Epithelial cell of esophagus (primary cell): ENCODE data around the gene GALP.

ENCODE experiments used
- DNase-seq: peaks from one replicate; pipeline ENCODE4 v3.0.0; 2010; ENCODE audit warnings: low read depth
- H3K4me3 ChIP-seq: 2 replicates; pipeline ENCODE4 v1.5.1; 2011; ENCODE audit warnings: mild to moderate bottlenecking, low read length, control low read depth
- TF ChIP-seq, protein P1 (sequence below): IDR thresholded peaks from 2 replicates; pipeline ENCODE4 v1.5.1; 2011; ENCODE audit warnings: low read depth, mild to moderate bottlenecking, low read length, control low read depth, inconsistent platforms; ENCODE audit not compliant: insufficient read depth; ENCODE audit errors: missing control alignments

GALP gene

DNA sequence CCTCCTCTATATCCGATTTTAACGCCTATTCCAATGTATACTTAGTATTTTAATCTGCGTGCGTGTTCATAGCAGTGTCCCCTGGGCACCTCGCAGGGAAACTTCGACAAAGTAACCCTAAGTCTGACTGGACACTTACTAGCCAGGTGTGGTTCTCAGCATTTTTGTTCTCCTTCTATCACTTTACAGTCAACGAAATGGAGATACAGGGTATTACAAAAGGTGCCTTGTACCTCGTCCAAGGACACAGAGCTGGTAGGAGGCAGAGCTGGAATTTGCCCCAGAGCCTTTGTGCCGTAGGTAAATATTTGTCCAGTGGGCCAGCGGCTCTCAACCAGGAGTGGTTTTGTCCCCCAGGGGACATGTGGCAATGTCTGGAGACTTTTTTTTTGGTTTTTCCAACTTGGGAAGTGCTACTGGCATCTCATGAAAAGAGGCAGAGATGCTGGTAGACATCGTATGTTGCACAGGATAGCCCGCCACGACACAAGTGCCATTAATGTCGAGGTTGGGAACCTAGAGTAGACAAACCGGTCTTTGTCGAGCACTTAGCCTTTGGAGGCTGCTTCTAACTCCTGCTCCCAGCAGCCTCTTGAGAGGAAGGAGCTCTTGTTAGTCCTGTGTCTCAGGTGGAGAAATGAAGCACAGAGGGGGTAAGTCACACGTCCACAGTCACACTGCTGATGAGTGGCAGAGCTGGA is 33.6 kb upstream of the GALP start:
- peak; percentile 31 for DNase-seq
- H3K4me3 ChIP-seq = peak overlapping the region; percentile 61
- TF ChIP-seq, protein P1, sequence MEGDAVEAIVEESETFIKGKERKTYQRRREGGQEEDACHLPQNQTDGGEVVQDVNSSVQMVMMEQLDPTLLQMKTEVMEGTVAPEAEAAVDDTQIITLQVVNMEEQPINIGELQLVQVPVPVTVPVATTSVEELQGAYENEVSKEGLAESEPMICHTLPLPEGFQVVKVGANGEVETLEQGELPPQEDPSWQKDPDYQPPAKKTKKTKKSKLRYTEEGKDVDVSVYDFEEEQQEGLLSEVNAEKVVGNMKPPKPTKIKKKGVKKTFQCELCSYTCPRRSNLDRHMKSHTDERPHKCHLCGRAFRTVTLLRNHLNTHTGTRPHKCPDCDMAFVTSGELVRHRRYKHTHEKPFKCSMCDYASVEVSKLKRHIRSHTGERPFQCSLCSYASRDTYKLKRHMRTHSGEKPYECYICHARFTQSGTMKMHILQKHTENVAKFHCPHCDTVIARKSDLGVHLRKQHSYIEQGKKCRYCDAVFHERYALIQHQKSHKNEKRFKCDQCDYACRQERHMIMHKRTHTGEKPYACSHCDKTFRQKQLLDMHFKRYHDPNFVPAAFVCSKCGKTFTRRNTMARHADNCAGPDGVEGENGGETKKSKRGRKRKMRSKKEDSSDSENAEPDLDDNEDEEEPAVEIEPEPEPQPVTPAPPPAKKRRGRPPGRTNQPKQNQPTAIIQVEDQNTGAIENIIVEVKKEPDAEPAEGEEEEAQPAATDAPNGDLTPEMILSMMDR = no peak

DNA sequence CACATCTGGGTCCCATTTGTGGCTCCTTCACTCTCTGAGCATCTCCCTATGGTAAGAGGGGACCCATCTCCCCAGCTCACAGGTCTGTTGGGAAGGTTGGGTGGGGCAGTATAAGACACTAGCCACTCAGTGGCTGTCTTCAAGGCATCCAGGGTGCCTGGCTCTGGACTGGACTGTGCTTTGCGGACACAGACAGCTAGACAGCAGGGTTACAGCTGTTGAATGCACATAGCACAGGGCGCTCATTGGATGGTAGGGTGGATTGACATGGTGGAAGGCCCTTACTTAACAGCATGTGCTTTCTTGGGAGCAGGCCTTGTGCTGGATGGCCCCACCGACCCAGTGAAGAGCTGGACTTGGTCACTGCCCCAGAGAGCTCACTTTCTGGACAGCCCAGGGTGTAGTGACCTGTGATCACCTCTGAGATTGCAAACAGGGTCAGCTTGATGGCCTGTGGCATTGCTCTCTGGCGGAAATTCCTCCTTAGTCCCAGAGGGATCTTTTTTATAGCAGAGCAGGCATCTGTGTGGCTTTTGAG is 32.8 kb upstream of the GALP start:
- no peak overlapping the region for H3K4me3 ChIP-seq
- no peak for DNase-seq
- TF ChIP-seq, protein P1 = no peak

DNA sequence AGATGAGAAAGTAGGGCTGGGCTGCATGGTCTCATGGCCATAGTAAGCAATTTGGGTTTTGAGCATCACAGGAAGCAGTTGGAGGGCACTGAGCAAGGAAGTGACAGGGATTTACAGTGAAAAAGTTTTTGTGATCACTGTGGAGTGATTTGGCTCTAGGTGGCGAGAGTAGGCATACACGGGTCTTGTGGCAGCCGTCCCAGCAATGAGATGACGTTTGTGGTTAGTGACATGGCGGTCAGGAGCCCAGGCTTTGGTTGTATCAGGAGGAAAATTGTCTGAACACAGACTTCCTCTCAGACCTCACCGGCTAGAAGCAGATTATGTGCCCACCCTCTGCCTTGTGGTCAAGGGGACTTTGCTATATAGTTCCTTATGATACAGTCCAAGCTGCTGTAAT is 31.4 kb upstream of the GALP start:
- no peak overlapping the region for H3K4me3 ChIP-seq
- TF ChIP-seq, protein P1 = no peak
- no peak for DNase-seq

DNA sequence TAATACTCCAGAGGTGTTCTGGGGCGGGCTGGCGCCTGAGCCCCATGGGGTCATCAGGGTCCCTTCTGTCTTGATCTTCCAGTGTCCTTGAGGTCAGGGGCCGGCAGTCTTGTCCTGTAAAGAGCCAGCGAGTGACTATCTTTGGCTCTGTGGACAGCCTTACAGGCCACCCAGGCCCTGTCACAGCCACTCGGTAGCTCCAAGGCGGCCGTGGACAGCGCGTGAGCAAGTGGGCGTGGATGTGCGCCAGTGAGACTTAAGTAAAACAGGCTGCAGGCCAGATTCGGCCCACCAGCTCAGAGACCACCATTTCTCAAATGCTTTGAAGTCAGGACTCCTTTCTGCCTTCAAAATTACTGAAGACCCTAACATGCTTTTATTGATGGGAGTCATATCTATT is 31.0 kb upstream of the GALP start:
- no peak for DNase-seq
- no peak overlapping the region for H3K4me3 ChIP-seq
- TF ChIP-seq, protein P1 = no peak

DNA sequence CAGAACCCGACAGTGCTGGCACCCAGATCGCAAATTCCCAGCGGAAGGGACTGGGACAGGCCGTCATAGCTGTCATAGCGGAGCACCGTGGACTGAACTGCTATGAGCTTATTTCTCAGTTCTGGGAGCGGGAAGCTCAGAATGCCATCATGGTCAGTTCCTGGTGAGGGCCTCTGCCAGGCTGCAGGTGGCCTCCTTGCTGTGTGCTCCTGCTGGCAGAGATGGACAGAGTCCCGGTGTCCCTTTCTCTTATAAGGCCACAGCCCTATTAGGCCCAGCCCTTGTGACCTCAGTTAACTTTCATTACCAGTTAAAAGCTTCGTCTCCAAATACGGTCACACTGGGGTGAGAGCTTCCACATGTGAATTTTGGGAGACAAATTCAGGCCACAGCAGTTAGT is 30.1 kb upstream of the GALP start:
- TF ChIP-seq, protein P1 = no peak
- no peak for DNase-seq
- H3K4me3 ChIP-seq = no peak overlapping the region

DNA sequence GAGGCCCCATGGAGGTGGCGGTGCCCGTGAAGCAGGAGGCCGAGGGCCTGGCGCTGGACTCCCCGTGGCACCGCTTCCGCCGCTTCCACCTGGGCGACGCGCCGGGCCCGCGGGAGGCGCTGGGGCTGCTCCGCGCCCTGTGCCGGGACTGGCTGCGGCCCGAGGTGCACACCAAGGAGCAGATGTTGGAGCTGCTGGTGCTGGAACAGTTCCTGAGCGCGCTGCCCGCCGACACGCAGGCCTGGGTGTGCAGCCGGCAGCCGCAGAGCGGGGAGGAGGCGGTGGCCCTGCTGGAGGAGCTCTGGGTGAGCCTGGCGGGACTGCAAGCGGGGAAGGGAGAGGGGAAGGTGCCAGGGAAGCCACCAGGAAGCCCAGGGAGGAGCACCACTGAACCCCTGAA is 28.9 kb upstream of the GALP start:
- TF ChIP-seq, protein P1 = no peak
- DNase-seq = no peak
- no peak overlapping the region for H3K4me3 ChIP-seq

DNA sequence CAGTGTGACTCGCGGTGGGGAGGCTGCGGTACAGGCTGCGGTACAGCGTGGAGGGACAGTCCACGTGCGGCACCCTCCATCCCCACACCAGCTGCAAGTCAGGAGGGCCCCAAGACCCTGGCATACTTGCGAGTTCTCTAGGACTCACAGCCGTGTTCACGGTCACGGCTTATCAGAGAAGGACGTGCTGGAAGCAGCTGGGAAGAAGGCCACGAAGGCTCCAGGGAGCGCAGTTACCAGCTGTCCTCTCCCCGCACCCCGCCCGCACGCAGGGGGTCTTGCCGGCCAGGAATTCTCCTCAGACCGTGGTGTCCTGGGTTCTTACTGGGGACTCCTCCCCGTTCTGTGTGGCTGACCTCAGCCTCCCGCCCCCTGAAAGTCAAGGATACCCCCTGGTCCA is 28.5 kb upstream of the GALP start:
- DNase-seq = no peak
- TF ChIP-seq, protein P1 = no peak
- no peak overlapping the region for H3K4me3 ChIP-seq
